Upper lobe of right lung (tissue), 1 donor: ENCODE results near the gene DPP4. TPM values are rescaled to one million over a fixed set of nuclear protein-coding genes. Genes with fewer than 3 reads are reported as not detected.

Experiments
- ATAC-seq: fragments of 200-7000 bp; cut with Tn5 transposase; one replicate; pipeline ENCODE4 v1.9.1; 2020; ENCODE audit warnings: mild to moderate bottlenecking, moderate library complexity
- DNase-seq: peaks from one replicate; pipeline ENCODE4 v3.0.0-alpha.2; 2020
- H3K27ac ChIP-seq: fragments of 200-600 bp; one replicate; pipeline ENCODE4 v1.8.0; 2022
- H3K27me3 ChIP-seq: fragments of 200-600 bp; one replicate; pipeline ENCODE4 v1.8.0; 2022; ENCODE audit warnings: mild to moderate bottlenecking
- H3K36me3 ChIP-seq: fragments of 200-600 bp; one replicate; pipeline ENCODE4 v1.8.0; 2022
- H3K4me1 ChIP-seq: fragments of 200-600 bp; one replicate; pipeline ENCODE4 v1.8.0; 2022
- H3K4me3 ChIP-seq: fragments of 200-600 bp; one replicate; pipeline ENCODE4 v1.8.0; 2022; ENCODE audit warnings: mild to moderate bottlenecking
- H3K9me3 ChIP-seq: fragments of 200-600 bp; one replicate; pipeline ENCODE4 v1.8.0; 2022
- intact Hi-C: fragments of 100-400 bp; cut with DNase I; formaldehyde crosslinking; loops from one replicate; pipeline ENCODE4 v1.11.0; 2022
- total RNA-seq: library from RNA; stranded (reverse); fragmentation: NEBNext Ultra II Directional; extraction: Animal tissue kit (Norgen Biotek cat#: 25700); gene quantifications from one replicate; pipeline ENCODE4 v1.2.1, GENCODE V29; 2021
- TF ChIP-seq, protein P1 (sequence below): fragments of 200-600 bp; IDR thresholded peaks from one replicate; pipeline ENCODE4 v1.8.0; 2022; ENCODE audit warnings: antibody characterized with exemption
- donor health status: DM: no; HTN: yes; CAD: no; lungs with severe emphysema.

Gene DPP4
- total RNA-seq, 1 donor from 2014 or later: 30.7 TPM

DNA sequence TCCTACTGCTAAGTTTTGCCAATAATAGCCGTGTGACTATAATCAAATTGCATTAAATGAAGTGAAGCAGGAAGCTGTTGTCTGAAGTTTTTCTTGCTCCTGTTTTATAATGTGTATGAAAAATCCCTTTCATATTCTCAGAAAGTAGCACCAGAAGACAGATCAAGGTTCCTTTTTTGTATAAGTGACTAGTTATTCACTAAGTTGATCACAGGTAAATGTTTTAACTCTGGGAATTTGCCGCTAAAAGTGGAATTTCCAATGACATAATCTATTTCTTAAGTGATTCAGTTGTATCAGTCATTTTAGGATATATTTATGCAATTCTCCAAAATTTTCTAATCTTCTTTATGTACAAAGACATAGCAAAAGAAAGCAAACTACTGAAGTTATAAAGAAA is 99.6 kb downstream of the DPP4 start:
- Histone ChIP-seq H3K36me3 (no peaks in the 10 kb centered on the region), H3K27ac (no peak overlapping the region), H3K4me1 (no peaks in the 10 kb centered on the region), H3K27me3 (no peaks in the 10 kb centered on the region), H3K9me3 (no peaks in the 10 kb centered on the region), H3K4me3 (no peak overlapping the region)
- ATAC-seq (no peak), DNase-seq (no peak)
- intact Hi-C loops: no loop called here
- TF ChIP-seq, protein P1, sequence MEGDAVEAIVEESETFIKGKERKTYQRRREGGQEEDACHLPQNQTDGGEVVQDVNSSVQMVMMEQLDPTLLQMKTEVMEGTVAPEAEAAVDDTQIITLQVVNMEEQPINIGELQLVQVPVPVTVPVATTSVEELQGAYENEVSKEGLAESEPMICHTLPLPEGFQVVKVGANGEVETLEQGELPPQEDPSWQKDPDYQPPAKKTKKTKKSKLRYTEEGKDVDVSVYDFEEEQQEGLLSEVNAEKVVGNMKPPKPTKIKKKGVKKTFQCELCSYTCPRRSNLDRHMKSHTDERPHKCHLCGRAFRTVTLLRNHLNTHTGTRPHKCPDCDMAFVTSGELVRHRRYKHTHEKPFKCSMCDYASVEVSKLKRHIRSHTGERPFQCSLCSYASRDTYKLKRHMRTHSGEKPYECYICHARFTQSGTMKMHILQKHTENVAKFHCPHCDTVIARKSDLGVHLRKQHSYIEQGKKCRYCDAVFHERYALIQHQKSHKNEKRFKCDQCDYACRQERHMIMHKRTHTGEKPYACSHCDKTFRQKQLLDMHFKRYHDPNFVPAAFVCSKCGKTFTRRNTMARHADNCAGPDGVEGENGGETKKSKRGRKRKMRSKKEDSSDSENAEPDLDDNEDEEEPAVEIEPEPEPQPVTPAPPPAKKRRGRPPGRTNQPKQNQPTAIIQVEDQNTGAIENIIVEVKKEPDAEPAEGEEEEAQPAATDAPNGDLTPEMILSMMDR: no peak

DNA sequence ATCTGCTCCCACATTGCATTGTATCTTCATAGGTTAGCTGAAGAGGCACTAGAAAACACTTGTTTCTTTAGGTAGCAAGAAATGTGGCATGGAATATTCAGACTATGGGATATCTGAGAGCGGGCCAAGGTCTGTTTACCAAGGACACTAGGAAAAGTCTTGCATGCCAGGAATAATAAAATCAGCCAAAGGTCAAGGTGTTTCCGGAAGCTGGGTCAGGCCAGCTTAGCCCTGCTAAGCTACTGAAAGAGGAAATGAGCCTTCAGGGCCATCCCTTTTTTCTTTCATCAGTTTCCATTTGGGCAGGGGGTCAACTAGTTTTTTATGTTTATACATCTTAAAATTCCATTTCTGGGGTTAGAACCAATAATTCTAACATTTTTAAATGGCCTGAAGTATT is 101.1 kb downstream of the DPP4 start:
- Histone ChIP-seq H3K9me3 (no peaks in the 10 kb centered on the region), H3K36me3 (no peaks in the 10 kb centered on the region), H3K27ac (no peak overlapping the region), H3K4me3 (no peak overlapping the region), H3K4me1 (no peaks in the 10 kb centered on the region), H3K27me3 (no peaks in the 10 kb centered on the region)
- no peak for ATAC-seq
- no peak for DNase-seq
- intact Hi-C loops: no loop called here
- TF ChIP-seq, protein P1: no peak

GRCh38 chr2:161972232-161972631 is 101.8 kb downstream of the DPP4 start:
- Histone ChIP-seq H3K27ac (no peak overlapping the region), H3K4me1 (no peaks in the 10 kb centered on the region), H3K27me3 (no peaks in the 10 kb centered on the region), H3K36me3 (no peaks in the 10 kb centered on the region), H3K4me3 (no peak overlapping the region), H3K9me3 (no peaks in the 10 kb centered on the region)
- DNase-seq (no peak), ATAC-seq (no peak)
- intact Hi-C loops: no loop called here
- TF ChIP-seq, protein P1: no peak

- TF ChIP-seq, protein P1: no peak
- H3K36me3 ChIP-seq: no peaks in the 10 kb centered on the region
- H3K9me3 ChIP-seq: no peaks in the 10 kb centered on the region
- H3K4me3 ChIP-seq: no peak overlapping the region
- no peaks in the 10 kb centered on the region for H3K4me1 ChIP-seq
- intact Hi-C loops: no loop called here
- ATAC-seq: no peak
- DNase-seq: no peak
- no peak overlapping the region for H3K27ac ChIP-seq
- H3K27me3 ChIP-seq: no peaks in the 10 kb centered on the region
Observed at GRCh38 chr2:161971551-161971950, 102.5 kb downstream of the DPP4 start.

DNA sequence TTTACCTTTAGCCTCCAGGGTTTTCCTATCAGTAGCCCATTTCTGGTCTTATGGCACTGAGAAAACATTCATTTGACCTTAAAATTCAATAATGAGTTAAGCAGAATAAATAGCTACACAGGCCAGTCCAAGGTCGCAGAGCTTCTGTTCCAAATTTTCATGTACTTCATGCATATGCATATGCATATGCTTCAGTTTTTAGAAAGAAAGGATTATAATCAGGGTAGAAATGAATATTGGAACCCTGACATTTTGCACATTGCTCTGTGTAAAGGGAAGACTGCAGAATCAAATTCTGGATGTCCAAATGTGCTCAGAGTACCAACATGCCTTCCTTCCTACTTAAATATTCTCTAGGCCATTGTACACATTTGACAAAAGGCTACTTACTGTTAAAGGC is 104.9 kb downstream of the DPP4 start:
- Histone ChIP-seq H3K9me3 (no peaks in the 10 kb centered on the region), H3K4me3 (no peak overlapping the region), H3K27ac (no peak overlapping the region), H3K36me3 (no peaks in the 10 kb centered on the region), H3K4me1 (no peaks in the 10 kb centered on the region), H3K27me3 (no peaks in the 10 kb centered on the region)
- TF ChIP-seq, protein P1: no peak
- DNase-seq: no peak
- intact Hi-C loops: no loop called here
- ATAC-seq: no peak

DNA sequence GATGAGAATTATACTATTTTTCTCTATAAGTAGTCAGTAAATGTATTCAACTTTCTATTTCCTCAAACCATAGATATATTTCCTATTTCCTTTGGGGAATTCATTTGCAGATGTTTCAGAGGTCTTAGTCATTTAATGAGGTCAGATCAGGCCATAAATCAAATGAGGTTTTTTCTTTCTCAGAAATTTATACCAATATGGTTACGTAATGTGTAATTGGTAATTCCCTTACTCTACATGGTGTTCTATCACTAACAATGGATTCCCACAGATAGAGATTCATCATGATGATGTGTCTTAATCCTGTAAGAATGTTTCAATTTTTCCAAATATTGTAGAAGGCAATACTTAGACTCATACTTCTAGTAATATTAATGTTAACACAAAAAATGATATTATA is 108.0 kb downstream of the DPP4 start:
- intact Hi-C loops: no loop called here
- Histone ChIP-seq H3K4me3 (no peak overlapping the region), H3K27me3 (no peaks in the 10 kb centered on the region), H3K36me3 (no peaks in the 10 kb centered on the region), H3K4me1 (no peaks in the 10 kb centered on the region), H3K9me3 (no peaks in the 10 kb centered on the region), H3K27ac (no peak overlapping the region)
- TF ChIP-seq, protein P1: no peak
- DNase-seq (no peak), ATAC-seq (no peak)
